AG04449 (cell line): ENCODE measurements around the gene FBXW8.

Experiments
- CTCF ChIA-PET: fragments of 350-600 bp; formaldehyde crosslinking; extraction: SDS; loops from one replicate; lab custom pipeline; 2021; ENCODE audit warnings: antibody characterized with exemption; lab: Yijun Ruan, JAX
- POLR2A ChIA-PET: fragments of 400-600, 350-600 bp; formaldehyde crosslinking; extraction: SDS; loops from one replicate; lab custom pipeline; 2020; ENCODE audit warnings: antibody characterized with exemption, inconsistent platforms; lab: Yijun Ruan, JAX
- DNase-seq: peaks from one replicate; pipeline ENCODE4 v3.0.0-alpha.2; 2010; ENCODE audit warnings: low read depth, low spot score
- H3K4me3 ChIP-seq: 2 replicates; pipeline ENCODE4 v1.5.1; 2011; ENCODE audit warnings: low read depth, mild to moderate bottlenecking, control low read depth, low read length
- CTCF ChIP-seq: IDR thresholded peaks from one replicate; pipeline ENCODE4 v1.5.1; 2011; ENCODE audit warnings: mild to moderate bottlenecking, moderate library complexity, low read length, control low read depth, inconsistent platforms; ENCODE audit not compliant: insufficient read depth; ENCODE audit errors: missing control alignments

The FBXW8 gene

DNA sequence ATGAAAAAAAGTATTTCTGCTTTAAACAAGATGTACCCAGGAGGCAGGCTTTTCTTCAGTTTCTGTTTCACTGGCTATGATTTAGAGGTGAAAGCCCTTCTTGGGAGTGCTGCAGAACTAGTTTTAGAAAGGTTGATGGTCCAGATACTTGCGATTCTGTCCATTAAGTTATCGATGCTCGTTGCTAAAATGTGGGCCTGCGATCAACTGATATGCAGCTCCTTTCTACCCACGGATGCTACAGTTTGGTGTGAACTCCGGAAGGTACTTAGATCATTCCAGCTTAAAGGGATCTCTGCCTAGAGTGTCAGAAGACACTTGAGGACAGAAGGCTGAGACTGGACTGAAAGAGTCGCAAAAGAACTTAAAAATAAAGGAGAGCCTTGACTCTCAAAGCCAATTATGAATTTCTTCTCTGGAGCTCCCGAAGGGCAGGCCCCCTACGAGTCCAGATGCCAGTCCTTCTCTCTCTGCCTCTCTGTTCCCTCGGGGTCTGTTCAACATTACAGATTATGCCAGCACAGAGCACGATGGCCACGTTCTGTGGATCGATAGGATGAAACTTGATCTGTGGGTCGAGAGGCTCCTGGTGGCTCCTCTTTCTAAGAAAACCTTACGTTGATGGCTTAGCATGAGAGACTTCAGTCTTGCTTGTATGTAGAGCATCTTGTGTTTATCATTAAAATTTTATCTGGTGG, 40.0 kb downstream of the FBXW8 start:
- ChIA-PET CTCF (interaction anchor here (0.7 to 2.3 kb wide), 2 partner anchors 12 to 26 kb away, joined by 3 to 8 read pairs; no protein-coding TSS in a partner anchor), POLR2A (no interaction called here)
- H3K4me3 ChIP-seq = no peak overlapping the region
- DNase-seq = no peak
- TF ChIP-seq CTCF = no peak

DNA sequence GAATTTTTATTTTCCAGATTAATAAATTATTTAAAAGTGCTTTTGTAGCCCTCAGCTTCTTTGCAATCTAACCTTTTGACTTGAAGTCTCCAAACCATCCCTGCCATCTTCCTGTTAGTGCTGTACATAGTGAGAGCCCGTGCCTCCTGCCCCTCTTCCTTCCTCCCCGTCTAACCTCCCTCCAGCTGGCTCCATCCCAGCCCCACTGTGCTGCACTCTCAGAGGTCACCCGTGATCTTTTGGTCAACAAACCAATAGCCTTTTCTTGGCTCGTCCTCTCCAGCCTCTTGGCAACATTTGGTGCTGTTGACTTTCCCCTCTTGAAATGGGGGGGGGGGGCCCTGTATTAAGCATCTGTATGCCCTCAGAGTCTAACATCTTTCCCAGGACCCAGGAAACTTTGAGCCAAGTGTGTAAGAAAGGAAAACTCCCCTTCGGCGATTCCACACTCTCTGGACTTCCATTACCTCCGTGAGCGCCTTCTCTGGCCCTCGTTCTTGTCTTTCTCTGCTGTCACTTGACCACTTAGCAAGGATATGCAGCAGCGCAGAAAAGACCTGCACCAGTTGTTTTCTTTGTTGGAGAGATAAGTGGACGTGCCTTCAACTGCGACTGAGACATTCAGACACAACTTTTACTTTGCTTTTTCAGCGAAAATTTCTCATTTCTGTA, 44.1 kb downstream of the FBXW8 start:
- no peak overlapping the region for H3K4me3 ChIP-seq
- no peak for DNase-seq
- ChIA-PET CTCF (interaction anchor here (0.7 to 1.3 kb wide), 2 partner anchors 13 to 24 kb away, joined by 3 read pairs; no protein-coding TSS in a partner anchor), POLR2A (no interaction called here)
- no peak for TF ChIP-seq CTCF

DNA sequence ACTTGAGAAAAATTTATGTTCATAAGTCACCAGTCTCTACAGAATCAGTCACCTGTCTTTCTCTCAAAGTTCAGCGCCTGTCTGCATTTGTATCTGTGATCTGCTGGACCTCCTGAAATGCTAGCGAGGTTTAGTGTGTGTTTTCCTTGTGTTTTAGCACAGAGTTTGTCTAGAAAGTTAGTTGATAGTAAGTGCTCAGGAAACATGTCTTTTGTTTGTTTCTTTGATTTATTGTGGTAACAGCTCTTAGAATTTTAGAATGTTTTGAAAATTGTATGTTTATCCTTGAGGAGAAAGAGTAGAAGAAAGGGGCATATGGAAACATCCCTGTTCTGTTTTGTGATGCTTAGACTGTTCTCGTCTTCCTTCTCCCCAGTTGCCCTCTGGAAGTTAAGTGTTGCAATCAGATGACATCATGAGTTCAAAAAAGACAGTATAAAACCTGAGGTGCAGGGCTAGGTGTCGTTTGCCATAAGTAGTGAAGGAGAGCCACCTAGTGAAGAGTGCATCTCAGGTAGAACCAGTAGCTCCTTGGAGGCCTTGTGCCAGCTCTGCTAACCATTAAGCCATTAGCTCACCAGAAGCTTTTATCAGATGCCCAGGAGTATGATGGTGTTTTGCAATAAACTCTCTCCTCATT, 44.8 kb downstream of the FBXW8 start:
- no peak for DNase-seq
- ChIA-PET POLR2A (no interaction called here), CTCF (interaction anchor here (0.7 to 1.3 kb wide), 2 partner anchors 14 to 24 kb away, joined by 3 read pairs; no protein-coding TSS in a partner anchor)
- no peak overlapping the region for H3K4me3 ChIP-seq
- TF ChIP-seq CTCF = no peak

DNA sequence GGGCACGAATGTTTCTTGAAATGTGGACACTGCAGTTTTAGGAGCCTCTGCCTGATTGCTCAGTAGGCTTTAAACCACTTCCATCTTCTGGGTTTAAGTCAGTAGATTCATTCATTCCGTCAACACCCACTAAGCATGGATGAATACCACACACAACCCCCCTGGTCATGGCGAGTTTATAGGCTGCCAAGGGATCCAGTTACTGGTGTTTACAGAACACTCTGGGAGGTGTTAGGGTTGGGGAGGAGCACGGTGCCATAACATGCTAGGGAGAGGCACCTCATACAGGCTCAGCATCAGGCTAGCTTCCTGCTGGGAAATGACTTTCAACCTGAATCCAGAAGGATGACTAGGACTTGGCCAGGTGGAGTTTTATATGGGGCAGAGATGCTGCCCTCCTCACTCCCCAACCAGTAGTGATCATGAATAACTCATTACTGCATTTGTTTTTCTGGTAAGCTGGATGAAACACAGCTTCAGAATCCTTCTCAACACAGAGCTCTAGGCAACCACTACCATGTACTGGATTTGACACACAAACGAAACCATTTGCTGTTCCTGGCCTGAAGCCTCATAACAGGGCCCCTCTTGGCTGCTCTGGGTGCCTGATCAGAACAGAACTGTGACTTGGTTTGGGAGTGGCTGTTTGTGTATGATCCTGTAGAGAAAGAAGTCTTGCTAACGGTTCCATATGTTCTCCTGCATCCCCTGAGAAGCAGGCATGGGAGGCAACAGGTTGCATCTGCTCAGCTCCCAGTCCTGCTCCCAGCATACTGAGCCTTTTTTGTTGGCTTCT, 47.9 kb downstream of the FBXW8 start:
- TF ChIP-seq CTCF = no peak
- CTCF ChIA-PET = no interaction called here
- no peak for DNase-seq
- no peak overlapping the region for H3K4me3 ChIP-seq
- POLR2A ChIA-PET = interaction anchor here (0.5 kb wide), 1 partner anchor 14 kb away, joined by 3 read pairs; no protein-coding TSS in a partner anchor

- DNase-seq = no peak
- no peak overlapping the region for H3K4me3 ChIP-seq
- ChIA-PET CTCF (no interaction called here), POLR2A (interaction anchor here (0.5 kb wide), 1 partner anchor 14 kb away, joined by 3 read pairs; no protein-coding TSS in a partner anchor)
- TF ChIP-seq CTCF = no peak
Observed at GRCh38 chr12:116959198-116959460, 48.4 kb downstream of the FBXW8 start.
